Stimulated activated CD4-positive, alpha-beta T cell treated with anti-CD3 and anti-CD28 coated beads, Interleukin-4, amount 100 ng/mL, for 24 hours (primary cell): ENCODE results near the gene FAM20A.
"Not testable (repeated sequence)": the region's sequence is repeated elsewhere in the genome, so short reads cannot be mapped to it uniquely, and the experiment has no call there.

Source experiments
- DNase-seq: peaks from one replicate; pipeline ENCODE4 v3.0.0-alpha.2; 2020

FAM20A gene

GRCh38 chr17:68518063-68518815 lies 82.9 kb downstream of the FAM20A start:
- DNase-seq: no peak

GRCh38 chr17:68517605-68518004 lies 83.6 kb downstream of the FAM20A start:
- DNase-seq: not testable (repeated sequence)

- DNase-seq: no peak
These were observed 84.4 kb downstream of the FAM20A start for GRCh38 chr17:68516732-68517131.

- DNase-seq: no peak
These were observed 86.1 kb downstream of the FAM20A start for GRCh38 chr17:68514831-68515635.

GRCh38 chr17:68513932-68514331 lies 87.2 kb downstream of the FAM20A start:
- no peak for DNase-seq

- DNase-seq: no peak
These were observed 88.2 kb downstream of the FAM20A start for GRCh38 chr17:68512960-68513474.

- DNase-seq: peak; percentile 91
These were observed 88.8 kb downstream of the FAM20A start, which contains the start of gene PRKAR1A for GRCh38 chr17:68512247-68512959. Gene PRKAR1A (plus strand): TSS chr17:68512430. CDS start chr17:68515400, 2,970 bp downstream.

GRCh38 chr17:68511671-68512246 lies 89.4 kb downstream of the FAM20A start:
- peak; percentile 56 for DNase-seq

- peak; percentile 10 for DNase-seq
These were observed 89.9 kb downstream of the FAM20A start for GRCh38 chr17:68511254-68511670.

- DNase-seq: no peak
These were observed 91.8 kb downstream of the FAM20A start for GRCh38 chr17:68509141-68510057.

GRCh38 chr17:68507576-68507975 lies 93.6 kb downstream of the FAM20A start:
- no peak for DNase-seq

GRCh38 chr17:68505951-68506350 lies 95.2 kb downstream of the FAM20A start:
- DNase-seq: no peak

- DNase-seq: no peak
These were observed 100.1 kb downstream of the FAM20A start for GRCh38 chr17:68501074-68501473.

- DNase-seq: no peak
These were observed 101.6 kb downstream of the FAM20A start for GRCh38 chr17:68499587-68499986.

GRCh38 chr17:68498479-68499326 lies 102.5 kb downstream of the FAM20A start:
- DNase-seq: no peak

GRCh38 chr17:68497885-68498319 lies 103.3 kb downstream of the FAM20A start:
- DNase-seq: no peak

- DNase-seq: no peak
These were observed 106.1 kb downstream of the FAM20A start for GRCh38 chr17:68495081-68495480.

- not testable (repeated sequence) for DNase-seq
These were observed 108.6 kb downstream of the FAM20A start for GRCh38 chr17:68492394-68493054.

- DNase-seq: no peak
These were observed 109.6 kb downstream of the FAM20A start for GRCh38 chr17:68491381-68492231.
